K562 (cell line): ENCODE results near the gene HOMEZ. TPM values are rescaled to one million over a fixed set of nuclear protein-coding genes. Genes with fewer than 3 reads are reported as not detected.
A peak's percentile ranks its signal among the peaks of the same experiment; 100 is the strongest.

ENCODE experiments used
- BRF2 ChIP-seq: IDR thresholded peaks from 3 replicates; pipeline ENCODE4 v1.6.1; 2011; ENCODE audit warnings: borderline replicate concordance, mild to moderate bottlenecking; ENCODE audit not compliant: insufficient read length, insufficient read depth
- CBX2 ChIP-seq: fragments of 200-600 bp; sonication (generic); IDR thresholded peaks from one replicate; pipeline ENCODE4 v1.6.1; 2012; ENCODE audit warnings: mild to moderate bottlenecking, low read length, inconsistent platforms; ENCODE audit not compliant: insufficient read depth, poor library complexity, severe bottlenecking
- COPS2 ChIP-seq: fragments of 450-650 bp; conservative IDR thresholded peaks from 2 replicates; pipeline ENCODE4 v1.6.1; 2016; ENCODE audit warnings: mild to moderate bottlenecking, moderate library complexity
- DPF2 ChIP-seq: fragments of 450-650 bp; IDR thresholded peaks from 2 replicates; pipeline ENCODE4 v1.6.1; 2016
- ETV6 ChIP-seq, 3 experiments: fragments of 150-350 bp in 1 of 3; sonication (generic) in 1 of 3; formaldehyde crosslinking in 1 of 3; IDR thresholded peaks; 2 replicates each; pipeline versions ENCODE4 v1.6.1 to v1.8.0; 2014 to 2022; ENCODE audit warnings: borderline replicate concordance in 2 of 3, low read depth in 2 of 3, antibody characterized with exemption in 1 of 3, low read length in 1 of 3, mild to moderate bottlenecking in 1 of 3, missing genetic modification reagents in 1 of 3
- EWSR1 ChIP-seq: fragments of 450-650 bp; IDR thresholded peaks from 2 replicates; pipeline ENCODE4 v1.6.1; 2018; ENCODE audit warnings: borderline replicate concordance, mild to moderate bottlenecking, low read depth, moderate library complexity; ENCODE audit not compliant: partially characterized antibody
- EZH2 ChIP-seq: IDR thresholded peaks from 2 replicates; pipeline ENCODE4 v1.6.1; 2012; ENCODE audit warnings: low read depth, mild to moderate bottlenecking, inconsistent platforms, low read length, borderline replicate concordance
- FIP1L1 ChIP-seq: fragments of 200-400 bp; formaldehyde crosslinking; IDR thresholded peaks from 2 replicates; pipeline ENCODE4 v1.6.1; 2018; ENCODE audit warnings: mild to moderate bottlenecking, low read depth, low read length; ENCODE audit not compliant: poor library complexity, severe bottlenecking
- HDAC1 ChIP-seq, 2 experiments: fragments of 450-650 bp; IDR thresholded peaks; 2 replicates each; pipeline ENCODE4 v1.6.1; 2016 to 2017; ENCODE audit warnings: inconsistent platforms in 1 of 2, mild to moderate bottlenecking in 1 of 2, moderate library complexity in 1 of 2
- HDAC2 ChIP-seq: fragments of 450-650 bp; IDR thresholded peaks from 2 replicates; pipeline ENCODE4 v1.6.1; 2016; ENCODE audit warnings: mild to moderate bottlenecking
- HDAC8 ChIP-seq: fragments of 450-650 bp; IDR thresholded peaks from 2 replicates; pipeline ENCODE4 v1.6.1; 2016; ENCODE audit warnings: mild to moderate bottlenecking, missing genetic modification characterization, moderate library complexity, missing compliant biosample characterization
- KAT7 ChIP-seq: sonication (generic); formaldehyde crosslinking; IDR thresholded peaks from 2 replicates; pipeline ENCODE4 v1.8.0; 2022; ENCODE audit warnings: missing genetic modification reagents, mild to moderate bottlenecking, borderline replicate concordance
- MLLT1 ChIP-seq, 2 experiments: fragments of 450-650 bp; IDR thresholded peaks; 2 replicates each; pipeline ENCODE4 v1.6.1; 2016
- PHTF2 ChIP-seq: fragments of 250-450 bp; sonication (Bioruptor Pico); IDR thresholded peaks from 2 replicates; pipeline ENCODE4 v1.5.0; 2021; ENCODE audit warnings: mild to moderate bottlenecking
- RAD21 ChIP-seq, 2 experiments: fragments of 250-450 bp in 1 of 2; fragments of 450-650 bp in 1 of 2; sonication (Bioruptor Pico) in 1 of 2; formaldehyde crosslinking in 1 of 2; IDR thresholded peaks in 1 of 2; conservative IDR thresholded peaks in 1 of 2; 2 replicates each; pipeline versions ENCODE4 v1.4.0 to v1.8.0; 2020 to 2022; ENCODE audit warnings: mild to moderate bottlenecking in 2 of 2, moderate library complexity in 1 of 2
- SMARCB1 ChIP-seq: IDR thresholded peaks from 2 replicates; pipeline ENCODE4 v1.6.1; 2011; ENCODE audit warnings: improper control_type of control experiment, low read depth; ENCODE audit not compliant: insufficient read length
- ZNF263 ChIP-seq: sonication (generic); formaldehyde crosslinking; IDR thresholded peaks from 2 replicates; pipeline ENCODE4 v1.8.0; 2022; ENCODE audit warnings: mild to moderate bottlenecking, missing genetic modification reagents, borderline replicate concordance
- ZNF778 ChIP-seq: fragments of 450-650 bp; formaldehyde crosslinking; IDR thresholded peaks from 2 replicates; pipeline ENCODE4 v1.4.0; 2020; ENCODE audit warnings: mild to moderate bottlenecking, moderate library complexity
- ZNF780A ChIP-seq: fragments of 250-450 bp; sonication (Bioruptor Pico); IDR thresholded peaks from 2 replicates; pipeline ENCODE4 v1.5.0; 2021; ENCODE audit warnings: mild to moderate bottlenecking
- polyA plus RNA-seq, 8 experiments: library from polyadenylated mRNA; depleted of rRNA in 4 of 8; stranded (reverse) in 5 of 8; unstranded in 3 of 8; fragments of >200 nt; fragmentation: Nextera tagmentation in 2 of 8; fragmentation: Illumina TruSeq in 1 of 8; extraction: Ambion mirVana in 2 of 8; extraction: Trizol in 1 of 8; gene quantifications; 2 replicates each; pipeline versions ENCODE4 v1.2.1 to v1.2.3, GENCODE V29; 2011 to 2014; ENCODE audit warnings: inconsistent platforms in 1 of 8, missing spikeins in 1 of 8
- total RNA-seq, 7 experiments: library from RNA; depleted of rRNA in 6 of 7; stranded (reverse); fragments of >200 nt in 6 of 7; fragmentation: Illumina TruSeq in 2 of 7; extraction: Trizol in 2 of 7; gene quantifications; 2 replicates each; pipeline versions ENCODE4 v1.2.1 to v1.2.3, GENCODE V29; 2011 to 2021; ENCODE audit warnings: low replicate concordance in 1 of 7
- TF ChIP-seq, protein P1 (sequence below): fragments of 450-650 bp; formaldehyde crosslinking; IDR thresholded peaks from 2 replicates; pipeline ENCODE4 v1.4.0; 2020; ENCODE audit warnings: mild to moderate bottlenecking, moderate library complexity
- TF ChIP-seq, protein P2 (sequence below): IDR thresholded peaks from 2 replicates; pipeline ENCODE4 v1.6.1; 2016; ENCODE audit warnings: missing genetic modification characterization, missing compliant biosample characterization

HOMEZ gene
- total and polyA plus RNA-seq, 9 of the 15 experiments (the other 6 are each of a cell fraction or from before 2014, with no cell fraction given): 3.0 to 30.2 (median 16.9) TPM

DNA sequence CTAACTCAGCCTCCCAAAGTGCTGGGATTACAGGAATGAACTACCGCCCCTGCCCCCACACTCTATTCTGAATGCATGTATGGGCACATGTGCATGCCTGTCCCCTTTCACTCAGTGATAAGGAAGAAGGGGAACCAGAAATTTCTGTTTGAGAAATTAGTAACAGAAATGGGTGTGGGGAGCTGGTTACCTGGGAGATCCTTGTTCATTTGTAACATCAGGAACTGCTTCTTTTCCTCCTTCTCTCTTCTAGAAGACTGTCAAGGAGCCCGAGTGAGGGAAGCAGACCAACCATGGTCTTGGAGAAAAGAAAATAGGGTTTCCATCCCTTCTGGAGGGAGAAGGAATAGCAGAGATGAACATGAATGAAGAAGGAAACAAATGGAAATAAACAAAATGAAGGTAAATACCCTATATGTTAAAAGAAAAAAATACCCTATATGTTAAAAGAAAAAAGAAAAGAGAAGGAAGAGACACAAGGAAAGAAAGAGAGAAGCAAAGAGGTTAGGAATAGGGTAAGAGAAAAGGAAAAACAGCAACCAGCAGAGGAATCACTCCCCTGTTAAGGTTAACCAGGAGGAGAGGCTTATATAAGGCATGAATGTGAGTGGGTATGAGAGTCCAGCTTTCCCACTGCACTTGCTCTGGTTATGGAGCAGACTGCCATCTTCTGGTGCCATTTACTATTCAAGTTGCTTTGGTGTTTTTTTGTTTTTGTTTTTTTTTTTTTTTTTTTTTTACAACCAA is 13.5 kb upstream of the HOMEZ start (continued):
- TF ChIP-seq ETV6 (IDR thresholded peaks at IDR 0.05; ENCODE audit: borderline replicate concordance in 1 of 2, low read depth in 2 of 2, low read length in 1 of 2) (no peak), ETV6 (CRISPR knock-in tag; IDR thresholded peaks at IDR 0.05; ENCODE audit: borderline replicate concordance) (no peak), HDAC1 (IDR thresholded peaks at IDR 0.05) (0 out of 4 replicates have a peak, but pooled peaks of 1 of the 2 experiments have one; percentile 14), DPF2 (no peak), EWSR1 (no peak), KAT7 (CRISPR knock-in tag) (no peak), PHTF2 (CRISPR knock-in tag) (no peak), HDAC2 (peak; percentile 19; the same call in 1 of the 2 replicates), FIP1L1 (no peak), BRF2 (no peak), ZNF780A (CRISPR knock-in tag) (no peak), ZNF778 (CRISPR knock-in tag) (no peak), HDAC8 (tag) (no peak), COPS2 (no peak), EZH2 (no peak), CBX2 (no peak), MLLT1 (IDR thresholded peaks at IDR 0.05) (0 out of 4 replicates have a peak, but pooled peaks have one; percentile 10 to 16), SMARCB1 (no peak), RAD21 (CRISPR knock-in tag; conservative IDR thresholded peaks at IDR 0.05 in 1 of 2, IDR thresholded peaks at IDR 0.05 in 1 of 2) (peak; percentile 25 to 51; a peak in 3 of 4 replicates), ZNF263 (no peak)
- TF ChIP-seq, protein P1, sequence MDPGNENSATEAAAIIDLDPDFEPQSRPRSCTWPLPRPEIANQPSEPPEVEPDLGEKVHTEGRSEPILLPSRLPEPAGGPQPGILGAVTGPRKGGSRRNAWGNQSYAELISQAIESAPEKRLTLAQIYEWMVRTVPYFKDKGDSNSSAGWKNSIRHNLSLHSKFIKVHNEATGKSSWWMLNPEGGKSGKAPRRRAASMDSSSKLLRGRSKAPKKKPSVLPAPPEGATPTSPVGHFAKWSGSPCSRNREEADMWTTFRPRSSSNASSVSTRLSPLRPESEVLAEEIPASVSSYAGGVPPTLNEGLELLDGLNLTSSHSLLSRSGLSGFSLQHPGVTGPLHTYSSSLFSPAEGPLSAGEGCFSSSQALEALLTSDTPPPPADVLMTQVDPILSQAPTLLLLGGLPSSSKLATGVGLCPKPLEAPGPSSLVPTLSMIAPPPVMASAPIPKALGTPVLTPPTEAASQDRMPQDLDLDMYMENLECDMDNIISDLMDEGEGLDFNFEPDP (CRISPR knock-in tag): no peak
- TF ChIP-seq, protein P2, sequence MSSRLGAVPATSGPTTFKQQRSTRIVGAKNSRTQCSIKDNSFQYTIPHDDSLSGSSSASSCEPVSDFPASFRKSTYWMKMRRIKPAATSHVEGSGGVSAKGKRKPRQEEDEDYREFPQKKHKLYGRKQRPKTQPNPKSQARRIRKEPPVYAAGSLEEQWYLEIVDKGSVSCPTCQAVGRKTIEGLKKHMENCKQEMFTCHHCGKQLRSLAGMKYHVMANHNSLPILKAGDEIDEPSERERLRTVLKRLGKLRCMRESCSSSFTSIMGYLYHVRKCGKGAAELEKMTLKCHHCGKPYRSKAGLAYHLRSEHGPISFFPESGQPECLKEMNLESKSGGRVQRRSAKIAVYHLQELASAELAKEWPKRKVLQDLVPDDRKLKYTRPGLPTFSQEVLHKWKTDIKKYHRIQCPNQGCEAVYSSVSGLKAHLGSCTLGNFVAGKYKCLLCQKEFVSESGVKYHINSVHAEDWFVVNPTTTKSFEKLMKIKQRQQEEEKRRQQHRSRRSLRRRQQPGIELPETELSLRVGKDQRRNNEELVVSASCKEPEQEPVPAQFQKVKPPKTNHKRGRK (tag): peak; percentile 94
